Pulmonary artery endothelial cell (primary cell): ENCODE measurements around the gene HARS1. TPM values are rescaled to one million over a fixed set of nuclear protein-coding genes. Genes with fewer than 3 reads are reported as not detected.
"Not testable (repeated sequence)": the region's sequence is repeated elsewhere in the genome, so short reads cannot be mapped to it uniquely, and the experiment has no call there.

Source experiments
- DNase-seq: peaks from one replicate; pipeline ENCODE4 v3.0.0-alpha.2; 2011; ENCODE audit warnings: low read depth, low spot score
- total RNA-seq: library from RNA; depleted of rRNA; stranded (reverse); fragments of >200 nt; gene quantifications from 2 replicates; pipeline ENCODE4 v1.2.3, GENCODE V29; 2014

HARS1 gene
- total RNA-seq, 1 donor from 2014 or later, result 92.7 TPM

GRCh38 chr5:140677947-140678346 lies 13.2 kb downstream of the HARS1 start:
- DNase-seq, result no peak

- DNase-seq, result no peak
Observed at GRCh38 chr5:140674629-140675028, 16.5 kb downstream of the HARS1 start.

- no peak for DNase-seq
Observed at GRCh38 chr5:140674211-140674610, 17.0 kb downstream of the HARS1 start.

- DNase-seq, result no peak
Observed at GRCh38 chr5:140673187-140673976, 17.8 kb downstream of the HARS1 start, which contains the start of gene DND1. DND1 (minus strand) TSS chr5:140673576; CDS start chr5:140673542, 34 bp downstream.

- DNase-seq, result no peak
Observed at GRCh38 chr5:140672455-140673186, 18.5 kb downstream of the HARS1 start.

- DNase-seq, result no peak
Observed at GRCh38 chr5:140671472-140672125, 19.6 kb downstream of the HARS1 start.

- DNase-seq, result not testable (repeated sequence)
Observed at GRCh38 chr5:140671035-140671434, 20.1 kb downstream of the HARS1 start.

- DNase-seq, result peak; percentile 62
Observed at GRCh38 chr5:140664359-140665119, 26.6 kb downstream of the HARS1 start, which contains the start of gene WDR55. WDR55 (plus strand) TSS chr5:140664904; CDS start chr5:140664913, 9 bp downstream.

- DNase-seq, result no peak
Observed at GRCh38 chr5:140664030-140664358, 27.2 kb downstream of the HARS1 start.

GRCh38 chr5:140660371-140660770 lies 30.8 kb downstream of the HARS1 start:
- DNase-seq, result not testable (repeated sequence)

GRCh38 chr5:140658870-140659269 lies 32.3 kb downstream of the HARS1 start:
- DNase-seq, result no peak

- no peak for DNase-seq
Observed at GRCh38 chr5:140647042-140647419, 44.1 kb downstream of the HARS1 start.

GRCh38 chr5:140642718-140643117 lies 48.5 kb downstream of the HARS1 start:
- DNase-seq, result no peak

- no peak for DNase-seq
Observed at GRCh38 chr5:140641716-140642115, 49.5 kb downstream of the HARS1 start.

GRCh38 chr5:140639148-140639981 lies 51.8 kb downstream of the HARS1 start, which contains the start of gene TMCO6:
TMCO6 (plus strand) TSS chr5:140639451; CDS start chr5:140639528, 77 bp downstream.
- peak; percentile 79 for DNase-seq

- not testable (repeated sequence) for DNase-seq
Observed at GRCh38 chr5:140638898-140639147, 52.3 kb downstream of the HARS1 start.

GRCh38 chr5:140637371-140638100 lies 53.6 kb downstream of the HARS1 start:
- no peak for DNase-seq

- DNase-seq, result no peak
Observed at GRCh38 chr5:140635291-140636257, 55.6 kb downstream of the HARS1 start.

- DNase-seq, result no peak
Observed at GRCh38 chr5:140634103-140634502, 57.1 kb downstream of the HARS1 start.
